ENCODE measurements around the gene MIA. TPM values are rescaled to one million over a fixed set of nuclear protein-coding genes. Genes with fewer than 3 reads are reported as not detected.

The MIA gene
- total RNA-seq, 1 experiment from 2014 or later, result 2.2 TPM

GRCh38 chr19:40742886-40743285, 32.4 kb upstream of the MIA start:
- Histone ChIP-seq H3K27ac (ENCODE audit: low read length) (no peak overlapping the region), H3K36me3 (ENCODE audit: control insufficient read depth, insufficient read depth, low read length) (no peaks in the 10 kb centered on the region), H3K9me3 (ENCODE audit: control insufficient read depth, insufficient read depth, low read depth, low read length) (no peaks in the 10 kb centered on the region), H3K27me3 (ENCODE audit: control insufficient read depth, insufficient read depth, low read length) (no peaks in the 10 kb centered on the region), H3K4me1 (ENCODE audit: control insufficient read depth, insufficient read depth, low read length) (no peaks in the 10 kb centered on the region), H3K4me3 (ENCODE audit: low read depth in 2 of 2, low read length in 2 of 2) (no peak overlapping the region)
- ATAC-seq (no peak), DNase-seq (ENCODE audit: low read depth, low spot score) (no peak)
- in situ Hi-C loops (cut with HindIII; ENCODE audit: low pct_unique_long_range_greater_than_20kb, low sequenced_read_pairs) (no loop called here), intact Hi-C loops (cut with micrococcal nuclease; ENCODE audit: unreplicated experiment) (no loop called here)
- POLR2A ChIA-PET, result interaction anchor here (1.4 kb wide), 1 partner anchor 21 kb away, joined by 8 read pairs; no protein-coding TSS in a partner anchor
- TF ChIP-seq POLR2AphosphoS5 (IDR thresholded peaks at IDR 0.05; ENCODE audit: low read depth, low read length) (no peak), SIN3A (IDR thresholded peaks at IDR 0.05; ENCODE audit: borderline replicate concordance, insufficient read depth, low read depth, low read length) (no peak), TCF7L2 (IDR thresholded peaks at IDR 0.05; ENCODE audit: low read depth, low read length) (no peak), CTCF (IDR thresholded peaks at IDR 0.05) (no peak)
- TF ChIP-seq, protein P1, sequence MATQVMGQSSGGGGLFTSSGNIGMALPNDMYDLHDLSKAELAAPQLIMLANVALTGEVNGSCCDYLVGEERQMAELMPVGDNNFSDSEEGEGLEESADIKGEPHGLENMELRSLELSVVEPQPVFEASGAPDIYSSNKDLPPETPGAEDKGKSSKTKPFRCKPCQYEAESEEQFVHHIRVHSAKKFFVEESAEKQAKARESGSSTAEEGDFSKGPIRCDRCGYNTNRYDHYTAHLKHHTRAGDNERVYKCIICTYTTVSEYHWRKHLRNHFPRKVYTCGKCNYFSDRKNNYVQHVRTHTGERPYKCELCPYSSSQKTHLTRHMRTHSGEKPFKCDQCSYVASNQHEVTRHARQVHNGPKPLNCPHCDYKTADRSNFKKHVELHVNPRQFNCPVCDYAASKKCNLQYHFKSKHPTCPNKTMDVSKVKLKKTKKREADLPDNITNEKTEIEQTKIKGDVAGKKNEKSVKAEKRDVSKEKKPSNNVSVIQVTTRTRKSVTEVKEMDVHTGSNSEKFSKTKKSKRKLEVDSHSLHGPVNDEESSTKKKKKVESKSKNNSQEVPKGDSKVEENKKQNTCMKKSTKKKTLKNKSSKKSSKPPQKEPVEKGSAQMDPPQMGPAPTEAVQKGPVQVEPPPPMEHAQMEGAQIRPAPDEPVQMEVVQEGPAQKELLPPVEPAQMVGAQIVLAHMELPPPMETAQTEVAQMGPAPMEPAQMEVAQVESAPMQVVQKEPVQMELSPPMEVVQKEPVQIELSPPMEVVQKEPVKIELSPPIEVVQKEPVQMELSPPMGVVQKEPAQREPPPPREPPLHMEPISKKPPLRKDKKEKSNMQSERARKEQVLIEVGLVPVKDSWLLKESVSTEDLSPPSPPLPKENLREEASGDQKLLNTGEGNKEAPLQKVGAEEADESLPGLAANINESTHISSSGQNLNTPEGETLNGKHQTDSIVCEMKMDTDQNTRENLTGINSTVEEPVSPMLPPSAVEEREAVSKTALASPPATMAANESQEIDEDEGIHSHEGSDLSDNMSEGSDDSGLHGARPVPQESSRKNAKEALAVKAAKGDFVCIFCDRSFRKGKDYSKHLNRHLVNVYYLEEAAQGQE (IDR thresholded peaks at IDR 0.05; ENCODE audit: insufficient read depth in 1 of 2, low read depth in 2 of 2, low read length in 1 of 2), result no peak
- CTCF ChIA-PET, result no interaction called here
- BruUV-seq (replicated peaks), result no TSS peak

GRCh38 chr19:40743926-40744325, 31.4 kb upstream of the MIA start:
- H3K4me1 ChIP-seq (ENCODE audit: control insufficient read depth, insufficient read depth, low read length), result no peaks in the 10 kb centered on the region
- CTCF ChIA-PET, result no interaction called here
- H3K27ac ChIP-seq (ENCODE audit: low read length), result no peak overlapping the region
- POLR2A ChIA-PET, result interaction anchor here (1.4 kb wide), 1 partner anchor 22 kb away, joined by 8 read pairs; no protein-coding TSS in a partner anchor
- TF ChIP-seq POLR2AphosphoS5 (IDR thresholded peaks at IDR 0.05; ENCODE audit: low read depth, low read length) (no peak), TCF7L2 (IDR thresholded peaks at IDR 0.05; ENCODE audit: low read depth, low read length) (no peak), SIN3A (IDR thresholded peaks at IDR 0.05; ENCODE audit: borderline replicate concordance, insufficient read depth, low read depth, low read length) (no peak), CTCF (IDR thresholded peaks at IDR 0.05) (no peak)
- TF ChIP-seq, protein P1 (IDR thresholded peaks at IDR 0.05; ENCODE audit: insufficient read depth in 1 of 2, low read depth in 2 of 2, low read length in 1 of 2), result no peak
- H3K36me3 ChIP-seq (ENCODE audit: control insufficient read depth, insufficient read depth, low read length), result no peaks in the 10 kb centered on the region
- DNase-seq (ENCODE audit: low read depth, low spot score), result no peak
- in situ Hi-C loops (cut with HindIII; ENCODE audit: low pct_unique_long_range_greater_than_20kb, low sequenced_read_pairs), result no loop called here
- no peaks in the 10 kb centered on the region for H3K27me3 ChIP-seq (ENCODE audit: control insufficient read depth, insufficient read depth, low read length)
- BruUV-seq (replicated peaks), result no TSS peak
- ATAC-seq, result no peak
- H3K4me3 ChIP-seq (ENCODE audit: low read depth in 2 of 2, low read length in 2 of 2), result no peak overlapping the region
- intact Hi-C loops (cut with micrococcal nuclease; ENCODE audit: unreplicated experiment), result no loop called here
- no peaks in the 10 kb centered on the region for H3K9me3 ChIP-seq (ENCODE audit: control insufficient read depth, insufficient read depth, low read depth, low read length)
